HCT116 (cell line): ENCODE data around the gene SDK1.

ENCODE experiments used
- ELF1 ChIP-seq: IDR thresholded peaks from 2 replicates; pipeline ENCODE4 v1.6.1; 2012; ENCODE audit warnings: low read depth, borderline replicate concordance
- EZH2phosphoT487 ChIP-seq: fragments of 200-600 bp; IDR thresholded peaks from 2 replicates; pipeline ENCODE4 v1.6.1; 2018; ENCODE audit warnings: antibody characterized with exemption, borderline replicate concordance
- JUND ChIP-seq: IDR thresholded peaks from 2 replicates; pipeline ENCODE4 v1.6.1; 2012
- POLR2A ChIP-seq: IDR thresholded peaks from 2 replicates; pipeline ENCODE4 v1.7.0; 2011; ENCODE audit warnings: borderline replicate concordance; ENCODE audit not compliant: insufficient read depth, insufficient read length; ENCODE audit errors: extremely low read depth
- SIN3A ChIP-seq: IDR thresholded peaks from 2 replicates; pipeline ENCODE4 v1.6.1; 2012; ENCODE audit warnings: low read depth
- SP1 ChIP-seq: IDR thresholded peaks from 2 replicates; pipeline ENCODE4 v1.6.1; 2012; ENCODE audit warnings: low read depth
- YY1 ChIP-seq: IDR thresholded peaks from 2 replicates; pipeline ENCODE4 v1.6.1; 2011; ENCODE audit warnings: low read length, low read depth, moderate library complexity, mild to moderate bottlenecking; ENCODE audit not compliant: insufficient replicate concordance; ENCODE audit errors: extremely low read depth
- TF ChIP-seq, protein P1 (sequence below), 3 experiments: fragments of 200-600 bp in 1 of 3; sonication (generic) in 1 of 3; IDR thresholded peaks in 2 of 3; conservative IDR thresholded peaks in 1 of 3; 2 replicates each; pipeline ENCODE4 v1.5.1; 2012 to 2017; ENCODE audit warnings: low read depth in 2 of 3, low read length in 2 of 3, antibody characterized with exemption in 1 of 3, borderline replicate concordance in 1 of 3, control low read depth in 1 of 3, mild to moderate bottlenecking in 1 of 3, mixed read lengths in 1 of 3, mixed run types in 1 of 3, moderate library complexity in 1 of 3; ENCODE audit not compliant: insufficient read depth in 1 of 3
- TF ChIP-seq, protein P2 (sequence below): IDR thresholded peaks from 2 replicates; pipeline ENCODE4 v1.6.1; 2012
- TF ChIP-seq, protein P3 (sequence below): IDR thresholded peaks from 2 replicates; pipeline ENCODE4 v1.6.1; 2012; ENCODE audit warnings: low read depth
- TF ChIP-seq, protein P4 (sequence below): IDR thresholded peaks from 2 replicates; pipeline ENCODE4 v1.6.1; 2011; ENCODE audit warnings: mild to moderate bottlenecking, low read length, moderate library complexity; ENCODE audit not compliant: insufficient replicate concordance; ENCODE audit errors: extremely low read depth
- TF ChIP-seq, protein P5 (sequence below): IDR thresholded peaks from 2 replicates; pipeline ENCODE4 v1.6.1; 2012

DNA sequence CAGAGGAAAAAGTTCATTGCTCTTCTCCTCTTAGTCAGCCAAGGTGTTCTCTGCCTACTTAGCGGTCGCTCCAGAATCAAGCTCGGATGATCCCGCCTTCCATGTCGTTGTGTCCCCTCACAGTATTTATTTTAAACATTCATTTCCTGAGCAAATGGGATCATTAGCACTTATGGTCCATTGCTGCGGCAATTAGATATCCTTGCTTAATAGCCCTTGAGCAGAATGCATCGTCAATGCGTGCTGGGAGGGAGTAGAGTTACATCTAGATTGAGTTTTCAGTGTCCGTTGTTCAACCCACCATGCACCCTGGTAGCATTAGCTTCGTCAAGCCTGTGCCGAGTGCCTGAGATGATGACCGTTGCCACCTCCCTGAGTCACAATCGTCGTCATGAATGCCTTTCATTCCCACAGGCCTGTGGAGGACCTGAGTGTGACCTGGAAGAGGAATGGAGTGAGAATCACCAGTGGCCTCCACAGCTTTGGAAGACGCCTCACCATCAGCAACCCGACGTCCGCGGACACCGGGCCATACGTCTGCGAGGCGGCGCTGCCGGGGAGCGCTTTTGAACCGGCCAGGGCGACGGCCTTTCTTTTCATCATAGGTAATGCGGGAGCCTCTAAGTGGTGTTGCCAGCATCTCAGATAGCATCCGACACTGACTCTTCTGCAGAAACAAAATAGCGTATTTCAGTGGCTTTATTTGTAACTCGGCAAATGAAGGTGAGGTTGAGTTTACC lies 650.4 kb downstream of the SDK1 start:
- TF ChIP-seq, protein P1, sequence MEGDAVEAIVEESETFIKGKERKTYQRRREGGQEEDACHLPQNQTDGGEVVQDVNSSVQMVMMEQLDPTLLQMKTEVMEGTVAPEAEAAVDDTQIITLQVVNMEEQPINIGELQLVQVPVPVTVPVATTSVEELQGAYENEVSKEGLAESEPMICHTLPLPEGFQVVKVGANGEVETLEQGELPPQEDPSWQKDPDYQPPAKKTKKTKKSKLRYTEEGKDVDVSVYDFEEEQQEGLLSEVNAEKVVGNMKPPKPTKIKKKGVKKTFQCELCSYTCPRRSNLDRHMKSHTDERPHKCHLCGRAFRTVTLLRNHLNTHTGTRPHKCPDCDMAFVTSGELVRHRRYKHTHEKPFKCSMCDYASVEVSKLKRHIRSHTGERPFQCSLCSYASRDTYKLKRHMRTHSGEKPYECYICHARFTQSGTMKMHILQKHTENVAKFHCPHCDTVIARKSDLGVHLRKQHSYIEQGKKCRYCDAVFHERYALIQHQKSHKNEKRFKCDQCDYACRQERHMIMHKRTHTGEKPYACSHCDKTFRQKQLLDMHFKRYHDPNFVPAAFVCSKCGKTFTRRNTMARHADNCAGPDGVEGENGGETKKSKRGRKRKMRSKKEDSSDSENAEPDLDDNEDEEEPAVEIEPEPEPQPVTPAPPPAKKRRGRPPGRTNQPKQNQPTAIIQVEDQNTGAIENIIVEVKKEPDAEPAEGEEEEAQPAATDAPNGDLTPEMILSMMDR (IDR thresholded peaks at IDR 0.05 in 2 of 3, conservative IDR thresholded peaks at IDR 0.05 in 1 of 3; ENCODE audit: borderline replicate concordance in 1 of 3, insufficient read depth in 1 of 3, low read depth in 2 of 3, low read length in 2 of 3), result no peak
- TF ChIP-seq SIN3A (no peak), POLR2A (no peak), EZH2phosphoT487 (no peak), JUND (no peak), SP1 (no peak), ELF1 (no peak), YY1 (no peak)
- TF ChIP-seq, protein P2, sequence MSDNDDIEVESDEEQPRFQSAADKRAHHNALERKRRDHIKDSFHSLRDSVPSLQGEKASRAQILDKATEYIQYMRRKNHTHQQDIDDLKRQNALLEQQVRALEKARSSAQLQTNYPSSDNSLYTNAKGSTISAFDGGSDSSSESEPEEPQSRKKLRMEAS, result no peak
- TF ChIP-seq, protein P3, sequence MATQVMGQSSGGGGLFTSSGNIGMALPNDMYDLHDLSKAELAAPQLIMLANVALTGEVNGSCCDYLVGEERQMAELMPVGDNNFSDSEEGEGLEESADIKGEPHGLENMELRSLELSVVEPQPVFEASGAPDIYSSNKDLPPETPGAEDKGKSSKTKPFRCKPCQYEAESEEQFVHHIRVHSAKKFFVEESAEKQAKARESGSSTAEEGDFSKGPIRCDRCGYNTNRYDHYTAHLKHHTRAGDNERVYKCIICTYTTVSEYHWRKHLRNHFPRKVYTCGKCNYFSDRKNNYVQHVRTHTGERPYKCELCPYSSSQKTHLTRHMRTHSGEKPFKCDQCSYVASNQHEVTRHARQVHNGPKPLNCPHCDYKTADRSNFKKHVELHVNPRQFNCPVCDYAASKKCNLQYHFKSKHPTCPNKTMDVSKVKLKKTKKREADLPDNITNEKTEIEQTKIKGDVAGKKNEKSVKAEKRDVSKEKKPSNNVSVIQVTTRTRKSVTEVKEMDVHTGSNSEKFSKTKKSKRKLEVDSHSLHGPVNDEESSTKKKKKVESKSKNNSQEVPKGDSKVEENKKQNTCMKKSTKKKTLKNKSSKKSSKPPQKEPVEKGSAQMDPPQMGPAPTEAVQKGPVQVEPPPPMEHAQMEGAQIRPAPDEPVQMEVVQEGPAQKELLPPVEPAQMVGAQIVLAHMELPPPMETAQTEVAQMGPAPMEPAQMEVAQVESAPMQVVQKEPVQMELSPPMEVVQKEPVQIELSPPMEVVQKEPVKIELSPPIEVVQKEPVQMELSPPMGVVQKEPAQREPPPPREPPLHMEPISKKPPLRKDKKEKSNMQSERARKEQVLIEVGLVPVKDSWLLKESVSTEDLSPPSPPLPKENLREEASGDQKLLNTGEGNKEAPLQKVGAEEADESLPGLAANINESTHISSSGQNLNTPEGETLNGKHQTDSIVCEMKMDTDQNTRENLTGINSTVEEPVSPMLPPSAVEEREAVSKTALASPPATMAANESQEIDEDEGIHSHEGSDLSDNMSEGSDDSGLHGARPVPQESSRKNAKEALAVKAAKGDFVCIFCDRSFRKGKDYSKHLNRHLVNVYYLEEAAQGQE, result no peak
- TF ChIP-seq, protein P4, sequence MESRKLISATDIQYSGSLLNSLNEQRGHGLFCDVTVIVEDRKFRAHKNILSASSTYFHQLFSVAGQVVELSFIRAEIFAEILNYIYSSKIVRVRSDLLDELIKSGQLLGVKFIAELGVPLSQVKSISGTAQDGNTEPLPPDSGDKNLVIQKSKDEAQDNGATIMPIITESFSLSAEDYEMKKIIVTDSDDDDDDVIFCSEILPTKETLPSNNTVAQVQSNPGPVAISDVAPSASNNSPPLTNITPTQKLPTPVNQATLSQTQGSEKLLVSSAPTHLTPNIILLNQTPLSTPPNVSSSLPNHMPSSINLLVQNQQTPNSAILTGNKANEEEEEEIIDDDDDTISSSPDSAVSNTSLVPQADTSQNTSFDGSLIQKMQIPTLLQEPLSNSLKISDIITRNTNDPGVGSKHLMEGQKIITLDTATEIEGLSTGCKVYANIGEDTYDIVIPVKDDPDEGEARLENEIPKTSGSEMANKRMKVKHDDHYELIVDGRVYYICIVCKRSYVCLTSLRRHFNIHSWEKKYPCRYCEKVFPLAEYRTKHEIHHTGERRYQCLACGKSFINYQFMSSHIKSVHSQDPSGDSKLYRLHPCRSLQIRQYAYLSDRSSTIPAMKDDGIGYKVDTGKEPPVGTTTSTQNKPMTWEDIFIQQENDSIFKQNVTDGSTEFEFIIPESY, result no peak
- TF ChIP-seq, protein P5, sequence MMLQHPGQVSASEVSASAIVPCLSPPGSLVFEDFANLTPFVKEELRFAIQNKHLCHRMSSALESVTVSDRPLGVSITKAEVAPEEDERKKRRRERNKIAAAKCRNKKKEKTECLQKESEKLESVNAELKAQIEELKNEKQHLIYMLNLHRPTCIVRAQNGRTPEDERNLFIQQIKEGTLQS, result no peak
